ENCODE data around the gene ARHGAP6. TPM values are rescaled to one million over a fixed set of nuclear protein-coding genes. Genes with fewer than 3 reads are reported as not detected.

Gene ARHGAP6
- total and polyA plus RNA-seq, 2 of the 4 experiments (the other 2 are of a cell fraction) = 1.4 to 1.8 TPM

DNA sequence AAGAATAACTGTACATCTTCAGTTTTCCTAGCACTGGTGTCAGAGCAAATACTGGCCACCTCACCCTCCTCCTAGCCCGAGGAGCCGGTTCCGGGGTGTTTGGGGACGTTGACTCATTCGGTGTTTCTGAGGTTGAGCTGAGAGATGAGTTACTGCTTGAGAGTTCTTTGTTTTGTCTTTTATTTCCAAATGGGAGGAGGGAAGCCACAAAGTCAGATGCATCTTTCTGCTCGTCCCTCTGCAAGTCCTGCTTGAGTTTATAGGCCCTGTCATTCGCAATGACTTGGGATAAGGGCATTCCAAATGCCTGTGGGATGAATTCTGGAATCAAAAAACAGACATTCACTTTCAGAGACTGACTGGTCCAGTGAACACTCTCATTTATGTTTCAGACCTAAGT lies 477.1 kb downstream of the ARHGAP6 start:
- CTCF ChIA-PET = no interaction called here
- peak; percentile 38 for DNase-seq
- ATAC-seq (ENCODE audit: low read depth) = peak; percentile 44

More for the DNA sequence above, 477.1 kb downstream of the ARHGAP6 start:
- no TSS peak for BruUV-seq (replicated peaks)
- Histone ChIP-seq H3K4me1 (ENCODE audit: control insufficient read depth, insufficient read depth, low read length) (no peaks in the 10 kb centered on the region; the same call in 1 of the 2 replicates), H2BK120ac (ENCODE audit: low read depth, low read length) (no peak overlapping the region), H3K18ac (ENCODE audit: low read depth, low read length) (no peak overlapping the region), H3K9me3 (ENCODE audit: control insufficient read depth, insufficient read depth, low read length) (no peaks in the 10 kb centered on the region), H4K5ac (ENCODE audit: low read depth, low read length) (no peak overlapping the region), H3K27me3 (ENCODE audit: control insufficient read depth, insufficient read depth, low read length) (no peaks in the 10 kb centered on the region), H4K8ac (ENCODE audit: low read depth in 2 of 2, low read length in 2 of 2) (no peak overlapping the region), H2BK15ac (ENCODE audit: low read depth, low read length) (no peak overlapping the region), H2BK5ac (ENCODE audit: low read depth, low read length, poor library complexity, severe bottlenecking) (no peak overlapping the region), H4K20me1 (ENCODE audit: insufficient read depth, low read length) (no peaks in the 10 kb centered on the region), H2AK9ac (replicated peaks; ENCODE audit: low read depth, low read length, poor library complexity) (no peak overlapping the region), H2AK5ac (ENCODE audit: low read depth, low read length) (no peak overlapping the region), H3K27ac (ENCODE audit: insufficient read depth, low read length) (no peak overlapping the region), H2BK20ac (ENCODE audit: low read depth, low read length) (no peak overlapping the region), H3K9ac (ENCODE audit: low read depth, low read length) (no peak overlapping the region), H3K9me1 (ENCODE audit: insufficient read depth, low read length) (peaks cover 4% of the 10 kb centered on the region; the same call in 1 of the 2 replicates), H4K91ac (ENCODE audit: insufficient read depth, low read depth, low read length) (no peak overlapping the region), H3K4ac (ENCODE audit: low read depth, low read length) (no peak overlapping the region), H2AFZ (replicated peaks; ENCODE audit: low read length, poor library complexity) (no peak overlapping the region), H3K23ac (ENCODE audit: low read depth, low read length) (no peak overlapping the region), H3K56ac (ENCODE audit: extremely low read depth, insufficient read depth, low read length) (no peak overlapping the region), H3K79me1 (ENCODE audit: low read depth in 1 of 2, low read length in 2 of 2) (no peaks in the 10 kb centered on the region), H3K4me3 (ENCODE audit: insufficient read depth, low read depth, low read length) (no peak overlapping the region), H3K14ac (replicated peaks; ENCODE audit: low read depth, low read length) (no peak overlapping the region), H3K36me3 (ENCODE audit: control insufficient read depth, insufficient read depth, low read length) (no peaks in the 10 kb centered on the region), H3K4me2 (ENCODE audit: low read depth, low read length) (no peak overlapping the region)
- dilution Hi-C loops (cut with HindIII; ENCODE audit: low sequenced_read_pairs, unreplicated experiment) = no loop called here
- in situ Hi-C loops (cut with MboI; ENCODE audit: low sequenced_read_pairs) = no loop called here
- TF ChIP-seq RFX5 (IDR thresholded peaks at IDR 0.05; ENCODE audit: low read depth, low read length) (no peak), MXI1 (IDR thresholded peaks at IDR 0.05; ENCODE audit: borderline replicate concordance, low read depth, low read length) (no peak), BHLHE40 (IDR thresholded peaks at IDR 0.05; ENCODE audit: low read depth, low read length) (no peak)
- 20% methylated on average over 2 of the region's 7 CpGs; no CpG with 5 or more reads in 1 of the 2 experiments for WGBS, 2 experiments (ENCODE audit: extremely low coverage in 2 of 2, insufficient read length in 1 of 2)
- POLR2A ChIA-PET (ENCODE audit: unreplicated experiment) = no interaction called here
- intact Hi-C loops (cut with micrococcal nuclease) = no loop called here
